ENCODE data around the gene NANOGP8.

NANOGP8 gene

GRCh38 chr15:35127717-35128116 lies 42.6 kb upstream of the NANOGP8 start:
- DNase-seq (ENCODE audit: low read depth in 1 of 2, low spot score in 1 of 2): no peak
- H3K27ac ChIP-seq (replicated peaks): no peak overlapping the region
- no peak for TF ChIP-seq GABPA (IDR thresholded peaks at IDR 0.05; ENCODE audit: low read depth)
- TF ChIP-seq, protein P1, sequence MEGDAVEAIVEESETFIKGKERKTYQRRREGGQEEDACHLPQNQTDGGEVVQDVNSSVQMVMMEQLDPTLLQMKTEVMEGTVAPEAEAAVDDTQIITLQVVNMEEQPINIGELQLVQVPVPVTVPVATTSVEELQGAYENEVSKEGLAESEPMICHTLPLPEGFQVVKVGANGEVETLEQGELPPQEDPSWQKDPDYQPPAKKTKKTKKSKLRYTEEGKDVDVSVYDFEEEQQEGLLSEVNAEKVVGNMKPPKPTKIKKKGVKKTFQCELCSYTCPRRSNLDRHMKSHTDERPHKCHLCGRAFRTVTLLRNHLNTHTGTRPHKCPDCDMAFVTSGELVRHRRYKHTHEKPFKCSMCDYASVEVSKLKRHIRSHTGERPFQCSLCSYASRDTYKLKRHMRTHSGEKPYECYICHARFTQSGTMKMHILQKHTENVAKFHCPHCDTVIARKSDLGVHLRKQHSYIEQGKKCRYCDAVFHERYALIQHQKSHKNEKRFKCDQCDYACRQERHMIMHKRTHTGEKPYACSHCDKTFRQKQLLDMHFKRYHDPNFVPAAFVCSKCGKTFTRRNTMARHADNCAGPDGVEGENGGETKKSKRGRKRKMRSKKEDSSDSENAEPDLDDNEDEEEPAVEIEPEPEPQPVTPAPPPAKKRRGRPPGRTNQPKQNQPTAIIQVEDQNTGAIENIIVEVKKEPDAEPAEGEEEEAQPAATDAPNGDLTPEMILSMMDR (IDR thresholded peaks at IDR 0.05; ENCODE audit: insufficient read depth, low read length): no peak
- TF ChIP-seq SPI1 (IDR thresholded peaks at IDR 0.05; ENCODE audit: borderline replicate concordance, low read depth): no peak
- TF ChIP-seq REST (IDR thresholded peaks at IDR 0.05; ENCODE audit: insufficient replicate concordance, low read depth): no peak
- TF ChIP-seq POLR2AphosphoS5 (IDR thresholded peaks at IDR 0.05; ENCODE audit: low read depth): no peak
- H3K4me3 ChIP-seq (replicated peaks; ENCODE audit: insufficient read depth, low read length): no peak overlapping the region
- peaks cover 3% of the 10 kb centered on the region for H3K27me3 ChIP-seq (ENCODE audit: insufficient read depth, poor library complexity, severe bottlenecking)

- Histone ChIP-seq H3K27ac (replicated peaks) (no peak overlapping the region), H3K27me3 (ENCODE audit: insufficient read depth, poor library complexity, severe bottlenecking) (peaks cover 3% of the 10 kb centered on the region), H3K4me3 (replicated peaks; ENCODE audit: insufficient read depth, low read length) (no peak overlapping the region)
- DNase-seq (ENCODE audit: low read depth in 1 of 2, low spot score in 1 of 2): no peak
- TF ChIP-seq POLR2AphosphoS5 (IDR thresholded peaks at IDR 0.05; ENCODE audit: low read depth) (no peak), GABPA (IDR thresholded peaks at IDR 0.05; ENCODE audit: low read depth) (no peak)
Measured at GRCh38 chr15:35126236-35126635, 41.1 kb upstream of the NANOGP8 start.

DNA sequence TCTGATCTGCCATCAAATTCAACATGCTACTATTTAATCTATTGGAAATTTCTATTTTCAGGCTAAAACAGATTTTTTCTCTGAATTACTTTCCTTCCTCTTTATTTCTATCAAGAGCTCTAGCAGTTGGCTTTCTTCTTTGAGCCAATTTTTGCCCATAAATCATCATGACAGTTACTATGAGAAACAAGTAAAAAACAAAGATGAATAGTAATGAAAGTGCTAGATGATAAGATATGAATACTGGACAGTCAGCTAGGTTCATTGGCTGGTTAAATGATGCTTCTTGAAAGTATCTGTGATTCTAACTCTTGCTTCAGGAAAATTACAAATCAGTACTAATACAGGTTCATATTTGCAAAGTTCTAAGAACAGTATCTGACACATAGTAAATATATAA lies 38.6 kb upstream of the NANOGP8 start:
- DNase-seq (ENCODE audit: low read depth in 1 of 2, low spot score in 1 of 2): no peak

GRCh38 chr15:35121611-35122359 lies 36.7 kb upstream of the NANOGP8 start:
- Histone ChIP-seq H3K4me3 (replicated peaks; ENCODE audit: insufficient read depth, low read length) (no peak overlapping the region), H3K27me3 (ENCODE audit: insufficient read depth, poor library complexity, severe bottlenecking) (peaks cover 7% of the 10 kb centered on the region), H3K27ac (replicated peaks) (no peak overlapping the region)
- TF ChIP-seq REST (IDR thresholded peaks at IDR 0.05; ENCODE audit: insufficient replicate concordance, low read depth): no peak
- TF ChIP-seq SPI1 (IDR thresholded peaks at IDR 0.05; ENCODE audit: borderline replicate concordance, low read depth): no peak
- no peak for TF ChIP-seq POLR2AphosphoS5 (IDR thresholded peaks at IDR 0.05; ENCODE audit: low read depth)
- TF ChIP-seq, protein P1 (IDR thresholded peaks at IDR 0.05; ENCODE audit: insufficient read depth, low read length): no peak
- TF ChIP-seq GABPA (IDR thresholded peaks at IDR 0.05; ENCODE audit: low read depth): no peak
- no peak for DNase-seq (ENCODE audit: low read depth in 1 of 2, low spot score in 1 of 2)

More for the DNA sequence above, 38.6 kb upstream of the NANOGP8 start:
- Histone ChIP-seq H3K27ac (replicated peaks) (no peak overlapping the region), H3K4me3 (replicated peaks; ENCODE audit: insufficient read depth, low read length) (no peak overlapping the region), H3K27me3 (ENCODE audit: insufficient read depth, poor library complexity, severe bottlenecking) (peaks cover 3% of the 10 kb centered on the region)
- TF ChIP-seq POLR2AphosphoS5 (IDR thresholded peaks at IDR 0.05; ENCODE audit: low read depth): no peak
- no peak for TF ChIP-seq SPI1 (IDR thresholded peaks at IDR 0.05; ENCODE audit: borderline replicate concordance, low read depth)
- no peak for TF ChIP-seq REST (IDR thresholded peaks at IDR 0.05; ENCODE audit: insufficient replicate concordance, low read depth)

Data from HL-60 (cell line).